Hepatocyte (in vitro differentiated cells): ENCODE results near the gene KNTC1. TPM values are rescaled to one million over a fixed set of nuclear protein-coding genes. Genes with fewer than 3 reads are reported as not detected.
"Not testable (repeated sequence)": the region's sequence is repeated elsewhere in the genome, so short reads cannot be mapped to it uniquely, and the experiment has no call there.

ENCODE experiments used
- DNase-seq: peaks from one replicate; pipeline ENCODE4 v3.0.0-alpha.2; 2016; ENCODE audit warnings: low spot score
- H2AFZ ChIP-seq: fragments of 200-600 bp; sonication (generic); 2 replicates; pipeline ENCODE4 v1.6.0; 2016; ENCODE audit warnings: antibody characterized with exemption, mild to moderate bottlenecking
- H3K27ac ChIP-seq: fragments of 200-600 bp; sonication (generic); 2 replicates; pipeline ENCODE4 v1.5.1; 2016; ENCODE audit warnings: mild to moderate bottlenecking
- H3K27me3 ChIP-seq: fragments of 200-600 bp; sonication (generic); 2 replicates; pipeline ENCODE4 v1.6.1; 2016
- H3K36me3 ChIP-seq: fragments of 200-600 bp; sonication (generic); replicated peaks from 2 replicates; pipeline ENCODE4 v1.5.1; 2016; ENCODE audit warnings: low read depth; ENCODE audit not compliant: insufficient read depth
- H3K4me1 ChIP-seq: fragments of 200-600 bp; sonication (generic); 2 replicates; pipeline ENCODE4 v1.5.1; 2016; ENCODE audit warnings: mild to moderate bottlenecking, moderate library complexity; ENCODE audit not compliant: insufficient read depth
- H3K4me2 ChIP-seq: fragments of 200-600 bp; sonication (generic); 2 replicates; pipeline ENCODE4 v1.6.0; 2016
- H3K4me3 ChIP-seq: fragments of 200-600 bp; sonication (generic); 2 replicates; pipeline ENCODE4 v1.5.1; 2016; ENCODE audit warnings: mild to moderate bottlenecking
- H3K79me2 ChIP-seq: fragments of 200-600 bp; sonication (generic); 2 replicates; pipeline ENCODE4 v1.6.0; 2017; ENCODE audit warnings: mild to moderate bottlenecking
- H3K9me2 ChIP-seq: fragments of 200-600 bp; sonication (generic); replicated peaks from 2 replicates; pipeline ENCODE4 v1.6.0; 2017; ENCODE audit warnings: mild to moderate bottlenecking; ENCODE audit not compliant: insufficient read depth
- H3K9me3 ChIP-seq: fragments of 200-600 bp; sonication (generic); 2 replicates; pipeline ENCODE4 v1.5.1; 2016; ENCODE audit warnings: low read depth, mild to moderate bottlenecking
- H4K20me1 ChIP-seq: fragments of 200-600 bp; sonication (generic); 2 replicates; pipeline ENCODE4 v1.6.0; 2016; ENCODE audit warnings: mild to moderate bottlenecking; ENCODE audit not compliant: insufficient read depth, poor library complexity, severe bottlenecking
- EZH2 ChIP-seq: fragments of 200-600 bp; sonication (generic); IDR thresholded peaks from 2 replicates; pipeline ENCODE4 v1.6.1; 2016; ENCODE audit warnings: antibody characterized with exemption, mild to moderate bottlenecking, borderline replicate concordance
- EZH2phosphoT487 ChIP-seq: fragments of 200-600 bp; sonication (generic); IDR thresholded peaks from one replicate; pipeline ENCODE4 v1.6.1; 2018; ENCODE audit warnings: antibody characterized with exemption, mild to moderate bottlenecking, low read depth, moderate library complexity; ENCODE audit not compliant: unreplicated experiment, severe bottlenecking
- WGBS: methylation state at CpG from one replicate; pipeline ENCODE4 v1.1.6; 2016; ENCODE audit warnings: low lambda C conversion rate; ENCODE audit errors: missing lambda C conversion rate; 5-methylcytosine and 5-hydroxymethylcytosine counted together
- polyA plus RNA-seq: library from polyadenylated mRNA; unstranded; fragments of >200 nt; fragmentation: Nextera tagmentation; extraction: Ambion mirVana; gene quantifications from 2 replicates; pipeline ENCODE4 v1.2.1, GENCODE V29; 2016
- total RNA-seq: library from RNA; depleted of rRNA; stranded (reverse); fragments of >200 nt; gene quantifications from 2 replicates; pipeline ENCODE4 v1.2.3, GENCODE V29; 2014
- TF ChIP-seq, protein P1 (sequence below): fragments of 200-600 bp; sonication (generic); IDR thresholded peaks from 2 replicates; pipeline ENCODE4 v1.5.1; 2016; ENCODE audit warnings: antibody characterized with exemption, mild to moderate bottlenecking; ENCODE audit not compliant: poor library complexity

KNTC1 gene
- total and polyA plus RNA-seq, 2 experiments from 2014 or later: 5.8 to 18.1 TPM

DNA sequence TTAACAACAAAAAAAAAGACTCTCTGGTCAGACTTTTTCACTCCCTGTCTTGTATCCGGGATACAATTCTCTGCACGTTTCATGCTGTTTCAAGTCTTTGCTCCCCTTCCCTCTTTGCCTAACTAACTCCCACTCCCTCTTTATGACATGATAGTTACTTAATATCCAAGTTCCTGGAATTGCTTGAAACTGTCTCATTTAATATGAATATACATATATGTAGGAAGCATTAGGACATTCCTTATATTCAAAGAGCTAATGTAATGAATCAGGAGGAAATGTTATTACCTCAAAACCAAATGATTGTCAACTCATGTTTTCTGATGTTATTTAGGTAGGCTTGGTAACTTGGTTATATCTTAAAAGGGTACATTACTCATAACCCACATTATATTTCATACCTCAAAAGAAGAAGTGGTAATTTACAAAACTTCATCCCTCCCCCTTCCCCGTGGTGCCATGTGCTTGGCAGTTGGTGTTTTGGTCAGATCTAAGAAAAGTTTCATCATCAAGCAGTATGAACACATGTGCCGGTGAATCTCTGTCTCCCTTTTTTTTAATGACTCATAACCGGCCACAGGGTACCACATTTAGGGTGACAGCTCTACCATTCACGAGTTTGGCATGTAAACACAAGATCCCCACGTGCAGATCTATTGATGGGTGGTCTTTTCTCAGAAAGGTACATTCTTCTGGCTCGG, 119.6 kb downstream of the KNTC1 start:
- TF ChIP-seq, protein P1, sequence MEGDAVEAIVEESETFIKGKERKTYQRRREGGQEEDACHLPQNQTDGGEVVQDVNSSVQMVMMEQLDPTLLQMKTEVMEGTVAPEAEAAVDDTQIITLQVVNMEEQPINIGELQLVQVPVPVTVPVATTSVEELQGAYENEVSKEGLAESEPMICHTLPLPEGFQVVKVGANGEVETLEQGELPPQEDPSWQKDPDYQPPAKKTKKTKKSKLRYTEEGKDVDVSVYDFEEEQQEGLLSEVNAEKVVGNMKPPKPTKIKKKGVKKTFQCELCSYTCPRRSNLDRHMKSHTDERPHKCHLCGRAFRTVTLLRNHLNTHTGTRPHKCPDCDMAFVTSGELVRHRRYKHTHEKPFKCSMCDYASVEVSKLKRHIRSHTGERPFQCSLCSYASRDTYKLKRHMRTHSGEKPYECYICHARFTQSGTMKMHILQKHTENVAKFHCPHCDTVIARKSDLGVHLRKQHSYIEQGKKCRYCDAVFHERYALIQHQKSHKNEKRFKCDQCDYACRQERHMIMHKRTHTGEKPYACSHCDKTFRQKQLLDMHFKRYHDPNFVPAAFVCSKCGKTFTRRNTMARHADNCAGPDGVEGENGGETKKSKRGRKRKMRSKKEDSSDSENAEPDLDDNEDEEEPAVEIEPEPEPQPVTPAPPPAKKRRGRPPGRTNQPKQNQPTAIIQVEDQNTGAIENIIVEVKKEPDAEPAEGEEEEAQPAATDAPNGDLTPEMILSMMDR: no peak
- no peak for TF ChIP-seq EZH2phosphoT487
- TF ChIP-seq EZH2: no peak
- Histone ChIP-seq H3K4me1 (no peaks in the 10 kb centered on the region), H3K27ac (no peak overlapping the region)

DNA sequence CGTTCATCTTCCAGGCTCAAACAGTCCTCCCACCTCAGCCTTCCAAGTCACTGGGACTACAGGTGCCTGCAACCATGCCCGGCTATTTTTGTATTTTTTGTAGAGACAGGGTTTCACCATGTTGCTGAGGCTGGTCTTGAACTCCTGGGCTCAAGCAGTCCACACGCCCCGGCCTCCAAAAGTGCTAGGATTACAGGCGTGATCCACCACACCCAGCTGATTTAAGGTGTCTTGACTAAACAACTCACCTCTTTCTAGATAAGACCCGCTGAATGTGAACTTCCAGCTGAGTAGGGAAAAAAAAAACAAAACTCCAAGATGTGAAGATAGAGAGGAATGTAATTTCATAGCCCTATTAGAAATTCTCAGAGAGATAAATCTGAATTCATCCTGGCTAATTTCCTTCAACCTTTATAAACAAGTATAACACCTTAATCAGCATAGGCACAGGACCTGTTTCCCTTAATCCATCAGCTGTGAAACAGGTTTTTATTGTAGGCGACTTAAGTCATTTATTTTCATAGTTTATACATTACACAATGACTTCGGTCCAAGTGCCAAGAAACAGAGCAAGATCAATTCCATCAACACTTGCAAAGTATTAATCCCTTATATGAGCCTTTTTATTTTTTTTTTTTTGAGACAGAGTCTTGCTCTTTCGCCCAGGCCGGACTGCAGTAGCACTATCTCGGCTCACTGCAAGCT, 124.6 kb downstream of the KNTC1 start:
- Histone ChIP-seq H3K36me3 (no peaks in the 10 kb centered on the region), H3K27me3 (no peaks in the 10 kb centered on the region), H3K4me1 (no peaks in the 10 kb centered on the region), H3K79me2 (no peaks in the 10 kb centered on the region), H3K4me2 (no peak overlapping the region), H3K4me3 (no peak overlapping the region), H2AFZ (no peak overlapping the region), H3K9me2 (no peaks in the 10 kb centered on the region), H3K9me3 (no peaks in the 10 kb centered on the region), H3K27ac (no peak overlapping the region), H4K20me1 (no peaks in the 10 kb centered on the region)
- 79% methylated on average over 11 of the region's 11 CpGs for WGBS
- DNase-seq: no peak
- TF ChIP-seq EZH2: no peak
- TF ChIP-seq, protein P1: no peak
- TF ChIP-seq EZH2phosphoT487: no peak

More for the DNA sequence above, 119.6 kb downstream of the KNTC1 start:
- DNase-seq: no peak
- Histone ChIP-seq H3K9me2 (no peaks in the 10 kb centered on the region), H3K36me3 (no peaks in the 10 kb centered on the region), H2AFZ (no peak overlapping the region), H3K79me2 (no peaks in the 10 kb centered on the region), H3K9me3 (no peaks in the 10 kb centered on the region), H3K4me3 (no peak overlapping the region), H4K20me1 (no peaks in the 10 kb centered on the region), H3K4me2 (no peak overlapping the region), H3K27me3 (no peaks in the 10 kb centered on the region)
- WGBS: 77% methylated on average over 8 of the region's 8 CpGs

DNA sequence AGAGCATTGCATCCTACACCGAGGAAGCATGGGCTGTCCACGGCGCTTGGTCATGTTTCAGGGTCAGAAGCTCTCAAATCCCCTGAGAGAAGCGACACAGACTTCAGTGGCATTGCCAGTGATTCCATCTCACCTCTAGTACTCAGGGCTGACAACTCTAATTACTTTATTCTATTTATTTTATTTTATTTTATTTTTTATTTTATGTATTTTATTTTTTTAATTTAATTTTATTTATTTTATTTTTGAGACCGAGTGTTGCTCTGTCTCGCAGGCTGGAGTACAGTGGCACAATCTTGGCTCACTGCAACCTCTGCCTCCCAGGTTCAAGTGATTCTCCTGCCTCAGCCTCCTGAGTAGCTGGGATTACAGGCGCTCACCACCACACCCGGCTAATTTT, 126.2 kb downstream of the KNTC1 start:
- H2AFZ ChIP-seq, H4K20me1 ChIP-seq, H3K79me2 ChIP-seq, H3K4me2 ChIP-seq, H3K36me3 ChIP-seq, H3K4me1 ChIP-seq, H3K4me3 ChIP-seq, H3K27ac ChIP-seq, DNase-seq, H3K9me2 ChIP-seq, H3K27me3 ChIP-seq, H3K9me3 ChIP-seq: not testable (repeated sequence)
- 98% methylated on average over 8 of the region's 8 CpGs for WGBS

DNA sequence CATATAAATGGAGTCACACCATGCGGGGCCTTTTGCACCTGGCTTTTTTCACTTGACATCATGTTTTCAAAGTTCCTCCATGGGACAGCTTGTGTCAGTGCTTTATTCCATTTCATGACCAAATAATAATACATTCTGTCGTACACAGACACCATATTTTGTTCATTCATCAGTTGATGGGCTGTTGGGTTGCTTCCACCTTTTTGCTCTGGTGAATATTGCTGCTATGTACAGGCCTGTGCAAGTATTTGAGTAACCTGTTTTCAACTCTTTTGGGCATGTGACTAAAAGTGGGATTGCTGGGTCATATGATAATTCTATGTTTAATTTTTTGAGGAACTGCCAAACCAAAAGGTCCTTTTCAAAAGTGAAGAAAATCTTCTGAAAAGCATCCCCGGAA, 129.2 kb downstream of the KNTC1 start:
- no peak overlapping the region for H3K4me2 ChIP-seq
- H3K4me1 ChIP-seq: no peaks in the 10 kb centered on the region
- no peaks in the 10 kb centered on the region for H3K9me2 ChIP-seq
- H3K36me3 ChIP-seq: no peaks in the 10 kb centered on the region
- TF ChIP-seq, protein P1: no peak
- TF ChIP-seq EZH2: no peak
- TF ChIP-seq EZH2phosphoT487: no peak
- no peaks in the 10 kb centered on the region for H4K20me1 ChIP-seq
- 99% methylated on average over 3 of the region's 3 CpGs for WGBS
- H3K27ac ChIP-seq: no peak overlapping the region
- H3K79me2 ChIP-seq: no peaks in the 10 kb centered on the region
- no peak for DNase-seq
- no peaks in the 10 kb centered on the region for H3K9me3 ChIP-seq
- H3K4me3 ChIP-seq: no peak overlapping the region
- no peak overlapping the region for H2AFZ ChIP-seq
- H3K27me3 ChIP-seq: no peaks in the 10 kb centered on the region
